Measurements from ENCODE around the gene MR1. TPM values are rescaled to one million over a fixed set of nuclear protein-coding genes. Genes with fewer than 3 reads are reported as not detected.
"Not testable (repeated sequence)": the region's sequence is repeated elsewhere in the genome, so short reads cannot be mapped to it uniquely, and the experiment has no call there.

The MR1 gene
- total and polyA plus RNA-seq, 5 donors from 2014 or later, result 30.5 to 48.7 (median 43.8) TPM

DNA sequence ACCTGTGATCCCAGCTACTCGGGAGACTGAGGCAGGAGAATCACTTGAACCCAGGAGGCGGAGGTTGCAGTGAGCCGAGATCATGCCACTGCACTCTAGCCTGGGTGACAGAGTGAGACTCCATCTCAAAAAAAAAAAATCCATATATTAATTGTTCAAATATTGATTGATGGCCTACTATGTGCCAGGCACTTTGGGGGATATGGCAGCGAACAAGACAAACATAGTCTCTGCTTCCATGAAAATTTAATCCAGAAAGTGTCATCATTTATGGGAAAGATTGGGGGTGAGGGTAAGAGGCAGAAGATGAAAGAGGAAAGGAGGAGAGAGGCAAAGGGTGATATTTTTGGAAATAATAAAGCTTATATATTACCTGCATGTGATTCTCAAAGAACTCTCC lies 1.4 kb downstream of the MR1 start:
- peak overlapping the region; percentile 60 to 97 (median 84) for H3K4me3 Mint-ChIP-seq
- H3K9me3 Mint-ChIP-seq; H3K9me3 ChIP-seq (ENCODE audit: control insufficient read depth in 2 of 2, low read length in 2 of 2); H3K27me3 ChIP-seq (ENCODE audit: control insufficient read depth, insufficient read depth, low read length); H3K27ac ChIP-seq (ENCODE audit: insufficient read depth, low read length, poor library complexity, severe bottlenecking); H3K27me3 Mint-ChIP-seq; DNase-seq; H3K36me3 ChIP-seq (ENCODE audit: control insufficient read depth, insufficient read depth, low read length); ATAC-seq (ENCODE audit: low read depth in 2 of 2): not testable (repeated sequence)
- H3K4me1 ChIP-seq (ENCODE audit: control insufficient read depth, insufficient read depth, low read length, poor library complexity, severe bottlenecking), result peaks cover 56% of the 10 kb centered on the region
- H3K4me3 ChIP-seq (ENCODE audit: low read depth, low read length), result peak overlapping the region; percentile 100
- peaks cover 50 to 68% (median 59%) of the 10 kb centered on the region in 4 donors for H3K4me1 Mint-ChIP-seq
- peak overlapping the region; percentile 26 to 98 (median 75) for H3K27ac Mint-ChIP-seq
- H3K36me3 Mint-ChIP-seq, result peaks cover 19% of the 10 kb centered on the region

- ATAC-seq (ENCODE audit: low read depth in 2 of 2) (no peak), DNase-seq (no peak)
- peak overlapping the region; percentile 100 for H3K4me3 ChIP-seq (ENCODE audit: low read depth, low read length)
- no peaks in the 10 kb centered on the region for H3K27me3 Mint-ChIP-seq
- peaks cover 60% of the 10 kb centered on the region for H3K4me1 ChIP-seq (ENCODE audit: control insufficient read depth, insufficient read depth, low read length, poor library complexity, severe bottlenecking)
- no peaks in the 10 kb centered on the region for H3K27me3 ChIP-seq (ENCODE audit: control insufficient read depth, insufficient read depth, low read length)
- no peaks in the 10 kb centered on the region for H3K9me3 Mint-ChIP-seq
- peaks cover 55 to 76% (median 65%) of the 10 kb centered on the region in 4 donors for H3K4me1 Mint-ChIP-seq
- H3K36me3 ChIP-seq (ENCODE audit: control insufficient read depth, insufficient read depth, low read length), result peaks cover 7% of the 10 kb centered on the region
- H3K9me3 ChIP-seq (ENCODE audit: control insufficient read depth in 2 of 2, low read length in 2 of 2), result no peaks in the 10 kb centered on the region
- peak overlapping the region; percentile 60 to 97 (median 84) for H3K4me3 Mint-ChIP-seq
- no peak overlapping the region for H3K27ac ChIP-seq (ENCODE audit: insufficient read depth, low read length, poor library complexity, severe bottlenecking)
- peak overlapping the region in 2 of 3 donors; percentile 75 to 98 for H3K27ac Mint-ChIP-seq
- peaks cover 19% of the 10 kb centered on the region for H3K36me3 Mint-ChIP-seq
Observed at GRCh38 chr1:181036107-181036836, 2.5 kb downstream of the MR1 start.

DNA sequence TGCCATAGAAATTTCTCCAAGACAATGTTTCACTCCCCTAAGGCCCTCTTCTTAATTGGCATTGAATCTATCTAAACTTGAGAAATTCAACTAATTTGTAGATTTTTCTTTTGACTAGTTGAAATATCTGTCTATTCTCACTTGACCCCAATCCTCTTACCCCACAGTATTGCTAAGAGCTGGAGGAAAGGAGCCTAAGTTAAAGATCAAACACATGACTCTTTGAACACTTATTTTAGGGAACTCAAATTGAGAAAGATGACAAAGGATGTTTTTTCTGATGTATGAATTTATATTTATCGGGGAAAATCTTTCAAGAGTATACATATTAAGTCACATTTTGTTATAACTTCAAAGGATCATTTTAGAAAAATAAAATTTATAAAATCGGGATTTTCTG lies 3.6 kb downstream of the MR1 start:
- peaks cover 7% of the 10 kb centered on the region for H3K36me3 ChIP-seq (ENCODE audit: control insufficient read depth, insufficient read depth, low read length)
- no peaks in the 10 kb centered on the region for H3K27me3 ChIP-seq (ENCODE audit: control insufficient read depth, insufficient read depth, low read length)
- no peak overlapping the region for H3K27ac Mint-ChIP-seq
- no peaks in the 10 kb centered on the region for H3K27me3 Mint-ChIP-seq
- peak overlapping the region; percentile 100 for H3K4me3 ChIP-seq (ENCODE audit: low read depth, low read length)
- H3K4me1 Mint-ChIP-seq, result peaks cover 55 to 82% (median 69%) of the 10 kb centered on the region in 4 donors
- DNase-seq (no peak), ATAC-seq (ENCODE audit: low read depth in 2 of 2) (no peak)
- H3K4me1 ChIP-seq (ENCODE audit: control insufficient read depth, insufficient read depth, low read length, poor library complexity, severe bottlenecking), result peaks cover 60% of the 10 kb centered on the region
- peak overlapping the region; percentile 3 for H3K27ac ChIP-seq (ENCODE audit: insufficient read depth, low read length, poor library complexity, severe bottlenecking)
- H3K9me3 ChIP-seq (ENCODE audit: control insufficient read depth in 2 of 2, low read length in 2 of 2), result no peaks in the 10 kb centered on the region
- H3K4me3 Mint-ChIP-seq, result peak overlapping the region; percentile 52 to 97 (median 71)
- H3K36me3 Mint-ChIP-seq, result peaks cover 23% of the 10 kb centered on the region
- no peaks in the 10 kb centered on the region for H3K9me3 Mint-ChIP-seq

DNA sequence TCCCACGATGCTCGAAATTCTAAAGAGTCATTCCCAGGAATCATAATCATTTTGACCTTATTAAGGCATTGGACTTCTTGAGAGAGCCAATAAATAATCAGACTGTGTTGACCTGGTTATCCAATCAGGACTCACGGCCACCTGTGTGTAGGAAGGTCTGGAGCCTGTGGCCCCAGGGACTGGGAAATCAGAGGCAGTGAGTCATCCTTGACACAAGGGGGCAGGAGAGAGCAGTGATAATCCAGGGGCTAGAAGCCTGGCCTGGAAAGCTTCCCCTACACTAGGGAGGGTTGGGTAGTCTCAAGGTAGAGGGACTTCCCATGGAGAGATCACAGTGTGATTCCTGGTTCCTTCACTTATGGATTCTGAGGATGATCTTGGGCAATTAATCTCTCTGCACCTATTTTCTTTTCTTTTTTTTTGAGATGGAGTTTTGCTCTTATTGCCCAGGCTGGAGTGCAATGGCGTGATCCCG lies 4.7 kb downstream of the MR1 start:
- Histone ChIP-seq H3K4me3 (ENCODE audit: low read depth, low read length) (peak overlapping the region; percentile 13), H3K9me3 (ENCODE audit: control insufficient read depth in 2 of 2, low read length in 2 of 2) (no peaks in the 10 kb centered on the region), H3K36me3 (ENCODE audit: control insufficient read depth, insufficient read depth, low read length) (peaks cover 8% of the 10 kb centered on the region), H3K27me3 (ENCODE audit: control insufficient read depth, insufficient read depth, low read length) (no peaks in the 10 kb centered on the region), H3K27ac (ENCODE audit: insufficient read depth, low read length, poor library complexity, severe bottlenecking) (no peak overlapping the region), H3K4me1 (ENCODE audit: control insufficient read depth, insufficient read depth, low read length, poor library complexity, severe bottlenecking) (peaks cover 55% of the 10 kb centered on the region)
- ATAC-seq (ENCODE audit: low read depth in 2 of 2), result peak; percentile 30 to 52
- H3K27ac Mint-ChIP-seq, result peak overlapping the region in 2 of 3 donors; percentile 1 to 49
- peaks cover 20% of the 10 kb centered on the region for H3K36me3 Mint-ChIP-seq
- no peaks in the 10 kb centered on the region for H3K9me3 Mint-ChIP-seq
- no peaks in the 10 kb centered on the region for H3K27me3 Mint-ChIP-seq
- DNase-seq, result peak; percentile 56 to 70 (median 66)
- peaks cover 50 to 81% (median 69%) of the 10 kb centered on the region in 4 donors for H3K4me1 Mint-ChIP-seq
- peak overlapping the region; percentile 37 to 64 (median 54) for H3K4me3 Mint-ChIP-seq

- H3K4me1 ChIP-seq (ENCODE audit: control insufficient read depth, insufficient read depth, low read length, poor library complexity, severe bottlenecking), result peaks cover 49% of the 10 kb centered on the region
- H3K9me3 ChIP-seq (ENCODE audit: control insufficient read depth in 2 of 2, low read length in 2 of 2), result no peaks in the 10 kb centered on the region
- no peaks in the 10 kb centered on the region for H3K27me3 ChIP-seq (ENCODE audit: control insufficient read depth, insufficient read depth, low read length)
- H3K27ac Mint-ChIP-seq, result peak overlapping the region in 1 of 3 donors; percentile 64
- H3K27me3 Mint-ChIP-seq, result no peaks in the 10 kb centered on the region
- H3K9me3 Mint-ChIP-seq, result no peaks in the 10 kb centered on the region
- H3K36me3 ChIP-seq (ENCODE audit: control insufficient read depth, insufficient read depth, low read length), result peaks cover 10% of the 10 kb centered on the region
- H3K4me3 Mint-ChIP-seq, result peak overlapping the region in 2 of 4 donors; percentile 16 to 17
- peaks cover 35 to 80% (median 70%) of the 10 kb centered on the region in 4 donors for H3K4me1 Mint-ChIP-seq
- peaks cover 27% of the 10 kb centered on the region for H3K36me3 Mint-ChIP-seq
- ATAC-seq (ENCODE audit: low read depth in 2 of 2) (no peak), DNase-seq (no peak)
- no peak overlapping the region for H3K27ac ChIP-seq (ENCODE audit: insufficient read depth, low read length, poor library complexity, severe bottlenecking)
- H3K4me3 ChIP-seq (ENCODE audit: low read depth, low read length), result no peak overlapping the region
Observed at GRCh38 chr1:181040284-181040865, 6.6 kb downstream of the MR1 start.

- ATAC-seq (ENCODE audit: low read depth in 2 of 2), result no peak
- H3K27ac ChIP-seq (ENCODE audit: insufficient read depth, low read length, poor library complexity, severe bottlenecking), result no peak overlapping the region
- H3K4me3 ChIP-seq (ENCODE audit: low read depth, low read length), result no peak overlapping the region
- H3K27me3 Mint-ChIP-seq, result no peaks in the 10 kb centered on the region
- peaks cover 10% of the 10 kb centered on the region for H3K36me3 ChIP-seq (ENCODE audit: control insufficient read depth, insufficient read depth, low read length)
- H3K9me3 Mint-ChIP-seq, result no peaks in the 10 kb centered on the region
- no peak for DNase-seq
- no peaks in the 10 kb centered on the region for H3K27me3 ChIP-seq (ENCODE audit: control insufficient read depth, insufficient read depth, low read length)
- H3K9me3 ChIP-seq (ENCODE audit: control insufficient read depth in 2 of 2, low read length in 2 of 2), result no peaks in the 10 kb centered on the region
- H3K4me3 Mint-ChIP-seq, result no peak overlapping the region
- H3K4me1 ChIP-seq (ENCODE audit: control insufficient read depth, insufficient read depth, low read length, poor library complexity, severe bottlenecking), result peaks cover 20% of the 10 kb centered on the region
- peak overlapping the region in 1 of 3 donors; percentile 85 for H3K27ac Mint-ChIP-seq
- H3K36me3 Mint-ChIP-seq, result peaks cover 29% of the 10 kb centered on the region
- H3K4me1 Mint-ChIP-seq, result peaks cover 9 to 58% (median 46%) of the 10 kb centered on the region in 4 donors
Observed at GRCh38 chr1:181043025-181043888, 9.5 kb downstream of the MR1 start.

DNA sequence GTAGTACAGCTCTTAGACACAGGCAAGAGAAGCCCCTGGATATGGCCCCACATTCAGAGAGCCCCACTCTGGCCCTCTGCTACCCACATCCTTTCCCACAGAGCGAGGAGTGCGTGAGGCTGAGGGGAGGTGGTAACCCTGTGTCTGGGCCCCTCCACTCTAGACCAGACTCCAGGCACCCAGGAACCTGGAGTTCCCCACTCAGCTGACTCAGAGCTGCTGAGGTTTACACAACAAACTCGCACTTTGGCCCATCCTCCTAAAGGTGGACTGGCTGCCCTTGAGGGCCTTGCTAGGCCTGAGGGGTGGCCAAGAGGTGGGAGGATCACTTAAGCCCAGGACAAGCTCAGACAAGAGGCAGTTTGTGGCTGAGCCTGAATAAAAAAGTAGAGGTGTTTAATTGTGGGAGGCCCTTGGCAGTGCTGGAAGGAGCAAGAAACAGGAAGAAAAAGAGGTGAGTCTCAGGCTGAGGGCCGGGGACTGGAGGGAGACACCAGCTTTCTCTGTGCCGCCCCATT lies 10.7 kb downstream of the MR1 start:
- no peak overlapping the region for H3K4me3 ChIP-seq (ENCODE audit: low read depth, low read length)
- peak overlapping the region; percentile 80 to 91 (median 87) for H3K27ac Mint-ChIP-seq
- H3K27ac ChIP-seq (ENCODE audit: insufficient read depth, low read length, poor library complexity, severe bottlenecking), result no peak overlapping the region
- peaks cover 16% of the 10 kb centered on the region for H3K4me1 ChIP-seq (ENCODE audit: control insufficient read depth, insufficient read depth, low read length, poor library complexity, severe bottlenecking)
- ATAC-seq (ENCODE audit: low read depth in 2 of 2) (peak; percentile 50 to 81), DNase-seq (peak in 1 of 3 donors; percentile 37)
- no peaks in the 10 kb centered on the region for H3K27me3 ChIP-seq (ENCODE audit: control insufficient read depth, insufficient read depth, low read length)
- H3K27me3 Mint-ChIP-seq, result no peaks in the 10 kb centered on the region
- no peaks in the 10 kb centered on the region for H3K9me3 ChIP-seq (ENCODE audit: control insufficient read depth in 2 of 2, low read length in 2 of 2)
- H3K4me3 Mint-ChIP-seq, result peak overlapping the region in 2 of 4 donors; percentile 15 to 21
- peaks cover 11% of the 10 kb centered on the region for H3K36me3 ChIP-seq (ENCODE audit: control insufficient read depth, insufficient read depth, low read length)
- no peaks in the 10 kb centered on the region for H3K9me3 Mint-ChIP-seq
- peaks cover 28% of the 10 kb centered on the region for H3K36me3 Mint-ChIP-seq
- H3K4me1 Mint-ChIP-seq, result peaks cover 9 to 47% (median 38%) of the 10 kb centered on the region in 4 donors
